ENCODE data around the gene BCL2L11.
"Not testable (repeated sequence)": the region's sequence is repeated elsewhere in the genome, so short reads cannot be mapped to it uniquely, and the experiment has no call there.

BCL2L11 gene

DNA sequence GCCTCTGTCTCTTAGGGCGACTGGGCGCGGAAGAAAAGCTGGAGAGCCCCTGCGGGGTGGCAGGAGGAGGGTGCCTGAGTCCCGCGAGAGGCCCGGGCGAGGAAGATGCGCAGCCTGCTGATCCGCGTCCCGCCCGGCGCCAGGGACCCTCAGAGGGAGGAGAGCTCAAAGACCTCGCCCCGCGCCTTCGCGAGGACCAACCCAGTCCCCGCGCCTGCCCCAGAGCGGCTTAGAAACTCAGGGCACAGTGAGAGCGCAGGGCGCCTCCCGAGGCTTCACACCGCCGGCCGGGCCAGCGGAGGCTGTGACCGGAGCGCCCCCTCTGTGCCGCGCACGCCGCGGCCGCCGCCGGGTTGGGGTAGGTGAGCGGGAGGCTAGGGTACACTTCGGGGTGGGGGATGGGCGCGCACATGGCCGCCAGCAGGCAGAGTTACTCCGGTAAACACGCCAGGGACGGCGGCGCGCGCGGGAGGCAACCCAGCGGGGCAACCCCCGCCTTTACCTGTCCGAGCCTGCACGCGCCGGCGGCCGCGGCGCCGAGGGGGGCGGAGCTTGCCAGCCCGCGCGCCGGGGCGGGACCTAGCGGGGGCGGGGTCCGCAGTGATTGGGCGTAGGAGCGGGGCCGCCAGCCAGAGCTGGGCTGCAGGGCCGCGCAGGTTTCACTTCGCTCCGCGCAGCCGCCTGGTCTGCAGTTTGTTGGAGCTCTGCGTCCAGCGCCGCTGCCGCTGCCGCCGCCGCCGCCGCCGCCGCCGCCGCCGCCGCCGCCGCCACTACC is at the start of gene BCL2L11:
BCL2L11 (plus strand) TSS at position 662 of the 775 bp plus-strand sequence. CDS start 2,832 bp downstream, outside the sequence.
- DNase-seq (peak; percentile 96), ATAC-seq (replicated peaks) (peak; percentile 59 to 64)
- Mint-ChIP-seq H3K4me3 (peak within 1 kb of the TSS; percentile 89 to 92), H3K27me3 (no peaks in the 10 kb centered on the region), H3K9me3 (no peaks in the 10 kb centered on the region), H3K4me1 (peaks cover 38 to 74% of the 10 kb centered on the region in 2 donors), H3K36me3 (peaks cover 37 to 39% of the 10 kb centered on the region in 2 donors), H3K27ac (peak within 1 kb of the TSS; percentile 98)

DNA sequence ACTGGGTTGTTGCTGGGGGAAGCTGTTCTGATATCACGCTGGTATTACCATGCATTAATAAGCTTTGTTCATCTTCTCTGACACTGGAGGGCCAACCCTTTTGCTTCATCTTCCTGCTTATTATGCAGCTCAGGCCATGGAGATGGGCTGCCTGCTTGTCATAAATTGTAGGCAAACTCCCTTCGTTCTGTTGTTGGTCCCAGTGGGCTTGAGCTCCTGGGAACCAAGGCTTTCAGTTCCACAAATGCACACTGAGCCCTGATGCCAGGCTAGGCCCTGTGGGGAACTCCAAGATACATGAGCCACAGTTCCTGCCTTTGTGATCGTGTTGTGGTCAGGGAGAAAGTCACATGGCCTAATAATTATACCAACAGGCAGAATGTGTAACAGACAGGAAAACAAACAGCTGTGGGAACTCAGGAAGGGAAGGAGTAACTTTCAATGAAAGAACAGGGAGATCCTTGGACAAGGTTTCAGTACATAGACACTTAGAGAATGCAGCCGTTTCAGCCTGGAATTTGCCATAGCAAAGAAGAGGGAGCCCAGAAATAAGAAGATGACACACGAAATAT is 49.0 kb upstream of the BCL2L11 start:
- H3K36me3 Mint-ChIP-seq = peaks cover 0 to 6% of the 10 kb centered on the region in 2 donors
- peak overlapping the region; percentile 6 for H3K27ac Mint-ChIP-seq
- H3K4me1 Mint-ChIP-seq = peaks cover 16 to 24% of the 10 kb centered on the region in 2 donors
- H3K4me3 Mint-ChIP-seq = no peak overlapping the region
- ATAC-seq (replicated peaks) (peak; percentile 94 to 96), DNase-seq (peak; percentile 59)
- H3K27me3 Mint-ChIP-seq = no peaks in the 10 kb centered on the region
- peaks cover 9 to 10% of the 10 kb centered on the region in 2 donors for H3K9me3 Mint-ChIP-seq

DNA sequence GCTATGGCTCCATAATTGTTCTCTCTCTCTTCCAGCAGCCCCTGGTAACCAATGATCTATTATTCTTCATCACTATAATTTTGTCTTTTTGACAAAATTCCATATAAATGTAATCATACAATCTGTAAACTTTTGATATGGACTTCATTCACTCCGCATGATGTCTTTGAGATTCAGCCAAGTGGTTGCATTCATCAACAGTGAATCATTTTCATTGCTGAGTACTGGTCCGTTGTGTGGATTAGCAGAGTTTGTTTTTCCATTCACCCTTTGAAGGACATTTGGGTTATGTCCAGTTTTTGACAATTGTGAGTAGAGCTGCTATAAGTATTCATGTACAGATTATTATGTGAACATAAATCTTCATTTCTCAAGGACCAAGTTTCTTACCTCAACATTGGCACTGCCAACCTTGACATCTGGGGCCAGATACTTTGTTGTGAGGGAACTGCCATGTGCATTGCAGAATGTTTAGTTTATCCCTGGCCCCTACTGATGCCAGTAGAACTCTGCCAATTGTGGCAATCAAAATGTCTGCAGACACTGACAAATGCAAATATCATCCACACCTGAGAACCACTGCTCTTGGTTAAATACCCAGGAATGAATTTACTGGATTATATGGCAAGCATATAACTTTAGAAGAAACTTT is 48.4 kb upstream of the BCL2L11 start:
- peaks cover 0 to 9% of the 10 kb centered on the region in 2 donors for H3K36me3 Mint-ChIP-seq
- ATAC-seq (replicated peaks) (no peak), DNase-seq (no peak)
- H3K9me3 Mint-ChIP-seq = peaks cover 9 to 12% of the 10 kb centered on the region in 2 donors
- peaks cover 16 to 24% of the 10 kb centered on the region in 2 donors for H3K4me1 Mint-ChIP-seq
- H3K4me3 Mint-ChIP-seq = no peak overlapping the region
- H3K27ac Mint-ChIP-seq = no peak overlapping the region
- peaks cover under 1 to 2% of the 10 kb centered on the region in 2 donors for H3K27me3 Mint-ChIP-seq

GRCh38 chr2:111082659-111083058 is 38.1 kb upstream of the BCL2L11 start:
- ATAC-seq (replicated peaks); H3K4me3 Mint-ChIP-seq; H3K27ac Mint-ChIP-seq; H3K9me3 Mint-ChIP-seq; H3K4me1 Mint-ChIP-seq; H3K36me3 Mint-ChIP-seq; DNase-seq: not testable (repeated sequence)
- peaks cover 49 to 67% of the 10 kb centered on the region in 2 donors for H3K27me3 Mint-ChIP-seq

- ATAC-seq (replicated peaks) = peak; percentile 34 to 67
- no peaks in the 10 kb centered on the region for H3K36me3 Mint-ChIP-seq
Observed at GRCh38 chr2:111091811-111092211, 28.9 kb upstream of the BCL2L11 start.

GRCh38 chr2:111094691-111095090 is 26.0 kb upstream of the BCL2L11 start:
- Mint-ChIP-seq H3K4me1 (peaks cover 2 to 10% of the 10 kb centered on the region in 2 donors), H3K27me3 (peaks cover 0 to 9% of the 10 kb centered on the region in 2 donors), H3K36me3 (no peaks in the 10 kb centered on the region)

More at GRCh38 chr2:111091811-111092211, 28.9 kb upstream of the BCL2L11 start:
- H3K27me3 Mint-ChIP-seq = peaks cover 9 to 12% of the 10 kb centered on the region in 2 donors
- peaks cover 2 to 10% of the 10 kb centered on the region in 2 donors for H3K4me1 Mint-ChIP-seq
- H3K4me3 Mint-ChIP-seq = no peak overlapping the region
- H3K9me3 Mint-ChIP-seq = no peaks in the 10 kb centered on the region
- H3K27ac Mint-ChIP-seq = no peak overlapping the region
- no peak for DNase-seq

GRCh38 chr2:111095434-111095833 is 25.3 kb upstream of the BCL2L11 start:
- no peak for ATAC-seq (replicated peaks)
- no peak overlapping the region for H3K27ac Mint-ChIP-seq
- no peaks in the 10 kb centered on the region for H3K36me3 Mint-ChIP-seq
- peaks cover 6 to 16% of the 10 kb centered on the region in 2 donors for H3K4me1 Mint-ChIP-seq
- no peak overlapping the region for H3K4me3 Mint-ChIP-seq
- no peak for DNase-seq
- no peaks in the 10 kb centered on the region for H3K9me3 Mint-ChIP-seq
- peaks cover 0 to 6% of the 10 kb centered on the region in 2 donors for H3K27me3 Mint-ChIP-seq

More at GRCh38 chr2:111094691-111095090, 26.0 kb upstream of the BCL2L11 start:
- Mint-ChIP-seq H3K4me3 (no peak overlapping the region), H3K27ac (no peak overlapping the region), H3K9me3 (no peaks in the 10 kb centered on the region)
- DNase-seq (no peak), ATAC-seq (replicated peaks) (no peak)

- ATAC-seq (replicated peaks) (no peak), DNase-seq (no peak)
- Mint-ChIP-seq H3K36me3 (no peaks in the 10 kb centered on the region), H3K4me3 (no peak overlapping the region), H3K4me1 (peaks cover 21 to 25% of the 10 kb centered on the region in 2 donors), H3K9me3 (peaks cover 2 to 4% of the 10 kb centered on the region in 2 donors), H3K27me3 (peaks cover 0 to 6% of the 10 kb centered on the region in 2 donors), H3K27ac (peak overlapping the region; percentile 59)
Observed at GRCh38 chr2:111099402-111099801, 21.3 kb upstream of the BCL2L11 start.

GRCh38 chr2:111100087-111100764 is 20.5 kb upstream of the BCL2L11 start:
- peak; percentile 43 to 45 for ATAC-seq (replicated peaks)
- H3K27ac Mint-ChIP-seq = no peak overlapping the region
- H3K36me3 Mint-ChIP-seq = no peaks in the 10 kb centered on the region
- no peak for DNase-seq
- H3K4me1 Mint-ChIP-seq = peaks cover 21 to 25% of the 10 kb centered on the region in 2 donors
- H3K4me3 Mint-ChIP-seq = no peak overlapping the region
- peaks cover 2 to 4% of the 10 kb centered on the region in 2 donors for H3K9me3 Mint-ChIP-seq
- peaks cover 0 to 6% of the 10 kb centered on the region in 2 donors for H3K27me3 Mint-ChIP-seq

GRCh38 chr2:111100765-111101162 is 19.9 kb upstream of the BCL2L11 start:
- ATAC-seq (replicated peaks) (peak; percentile 95), DNase-seq (peak; percentile 16)
- H3K36me3 Mint-ChIP-seq = no peaks in the 10 kb centered on the region
- peaks cover 2 to 4% of the 10 kb centered on the region in 2 donors for H3K9me3 Mint-ChIP-seq
- H3K4me3 Mint-ChIP-seq = peak overlapping the region in 1 of 2 donors; percentile 31
- peaks cover 0 to 6% of the 10 kb centered on the region in 2 donors for H3K27me3 Mint-ChIP-seq
- peak overlapping the region; percentile 77 for H3K27ac Mint-ChIP-seq
- peaks cover 21 to 27% of the 10 kb centered on the region in 2 donors for H3K4me1 Mint-ChIP-seq

GRCh38 chr2:111101592-111101991 is 19.1 kb upstream of the BCL2L11 start:
- DNase-seq (no peak), ATAC-seq (replicated peaks) (peak; percentile 36 to 40)
- H3K27ac Mint-ChIP-seq = no peak overlapping the region
- peaks cover 21 to 35% of the 10 kb centered on the region in 2 donors for H3K4me1 Mint-ChIP-seq
- H3K4me3 Mint-ChIP-seq = no peak overlapping the region
- H3K36me3 Mint-ChIP-seq = no peaks in the 10 kb centered on the region
- peaks cover 0 to 11% of the 10 kb centered on the region in 2 donors for H3K27me3 Mint-ChIP-seq
- peaks cover 2 to 4% of the 10 kb centered on the region in 2 donors for H3K9me3 Mint-ChIP-seq

- Mint-ChIP-seq H3K27me3 (peaks cover 0 to 11% of the 10 kb centered on the region in 2 donors), H3K36me3 (peaks cover 0 to 2% of the 10 kb centered on the region in 2 donors), H3K9me3 (peaks cover 3 to 4% of the 10 kb centered on the region in 2 donors), H3K27ac (no peak overlapping the region), H3K4me3 (no peak overlapping the region), H3K4me1 (peaks cover 21 to 38% of the 10 kb centered on the region in 2 donors)
- DNase-seq (no peak), ATAC-seq (replicated peaks) (no peak)
Observed at GRCh38 chr2:111102216-111102615, 18.5 kb upstream of the BCL2L11 start.

GRCh38 chr2:111105926-111106325 is 14.8 kb upstream of the BCL2L11 start:
- peaks cover 0 to 2% of the 10 kb centered on the region in 2 donors for H3K36me3 Mint-ChIP-seq
- H3K27me3 Mint-ChIP-seq = peaks cover 9 to 10% of the 10 kb centered on the region in 2 donors
- no peak for DNase-seq
- H3K4me1 Mint-ChIP-seq = peaks cover 14 to 26% of the 10 kb centered on the region in 2 donors
- peaks cover 2 to 3% of the 10 kb centered on the region in 2 donors for H3K9me3 Mint-ChIP-seq
- H3K4me3 Mint-ChIP-seq = no peak overlapping the region
- no peak overlapping the region for H3K27ac Mint-ChIP-seq
- ATAC-seq (replicated peaks) = no peak

Data from stimulated activated naive B cell treated with anti-CD40 and anti-IgM and Interleukin-4, amounts not matched to agents 10 μg/mL and 1 μg/mL and 100 μg/mL, for 72 hours (primary cell).